Hepatocyte (in vitro differentiated cells): ENCODE results near the gene TRPC4.

Experiments used
- EZH2 ChIP-seq: fragments of 200-600 bp; sonication (generic); IDR thresholded peaks from 2 replicates; pipeline ENCODE4 v1.6.1; 2016; ENCODE audit warnings: antibody characterized with exemption, mild to moderate bottlenecking, borderline replicate concordance
- EZH2phosphoT487 ChIP-seq: fragments of 200-600 bp; sonication (generic); IDR thresholded peaks from one replicate; pipeline ENCODE4 v1.6.1; 2018; ENCODE audit warnings: antibody characterized with exemption, mild to moderate bottlenecking, low read depth, moderate library complexity; ENCODE audit not compliant: unreplicated experiment, severe bottlenecking
- TF ChIP-seq, protein P1 (sequence below): fragments of 200-600 bp; sonication (generic); IDR thresholded peaks from 2 replicates; pipeline ENCODE4 v1.5.1; 2016; ENCODE audit warnings: antibody characterized with exemption, mild to moderate bottlenecking; ENCODE audit not compliant: poor library complexity

DNA sequence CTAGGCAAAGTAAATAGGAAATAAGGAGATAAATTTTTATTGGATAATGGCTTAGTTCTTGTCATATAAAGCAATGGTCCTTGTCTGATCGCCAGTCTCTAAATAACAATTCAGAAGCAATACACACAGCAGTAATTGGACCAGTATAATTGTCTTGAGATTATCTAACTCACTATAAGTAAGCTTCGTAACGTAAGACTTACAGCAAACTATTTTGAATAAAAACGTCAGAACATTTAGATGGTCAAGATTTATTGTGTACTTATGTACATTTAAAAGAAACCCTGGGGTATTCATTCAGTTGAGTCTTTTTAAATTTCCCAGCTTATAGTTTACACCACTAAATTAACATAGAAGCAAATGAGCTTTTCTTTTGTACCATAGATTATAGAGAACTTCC, 20.2 kb upstream of the TRPC4 start:
- TF ChIP-seq, protein P1, sequence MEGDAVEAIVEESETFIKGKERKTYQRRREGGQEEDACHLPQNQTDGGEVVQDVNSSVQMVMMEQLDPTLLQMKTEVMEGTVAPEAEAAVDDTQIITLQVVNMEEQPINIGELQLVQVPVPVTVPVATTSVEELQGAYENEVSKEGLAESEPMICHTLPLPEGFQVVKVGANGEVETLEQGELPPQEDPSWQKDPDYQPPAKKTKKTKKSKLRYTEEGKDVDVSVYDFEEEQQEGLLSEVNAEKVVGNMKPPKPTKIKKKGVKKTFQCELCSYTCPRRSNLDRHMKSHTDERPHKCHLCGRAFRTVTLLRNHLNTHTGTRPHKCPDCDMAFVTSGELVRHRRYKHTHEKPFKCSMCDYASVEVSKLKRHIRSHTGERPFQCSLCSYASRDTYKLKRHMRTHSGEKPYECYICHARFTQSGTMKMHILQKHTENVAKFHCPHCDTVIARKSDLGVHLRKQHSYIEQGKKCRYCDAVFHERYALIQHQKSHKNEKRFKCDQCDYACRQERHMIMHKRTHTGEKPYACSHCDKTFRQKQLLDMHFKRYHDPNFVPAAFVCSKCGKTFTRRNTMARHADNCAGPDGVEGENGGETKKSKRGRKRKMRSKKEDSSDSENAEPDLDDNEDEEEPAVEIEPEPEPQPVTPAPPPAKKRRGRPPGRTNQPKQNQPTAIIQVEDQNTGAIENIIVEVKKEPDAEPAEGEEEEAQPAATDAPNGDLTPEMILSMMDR, result no peak
- TF ChIP-seq EZH2phosphoT487, result no peak
- no peak for TF ChIP-seq EZH2
